Measurements from ENCODE around the gene PEF1.

- TF ChIP-seq CTCF (optimal IDR thresholded peaks at IDR 0.05 in 1 of 3, IDR thresholded peaks at IDR 0.05 in 1 of 3, conservative IDR thresholded peaks at IDR 0.05 in 1 of 3; ENCODE audit: extremely low read depth in 1 of 3, insufficient read depth in 2 of 3, low read length in 3 of 3) (no peak), EZH2 (IDR thresholded peaks at IDR 0.05; ENCODE audit: low read length) (peak; percentile 63)
Observed at GRCh38 chr1:31617218-31617915, 27.3 kb downstream of the PEF1 start, which contains the start of gene HCRTR1.

Data from keratinocyte (primary cell).